Aorta (tissue), 5 donors: ENCODE results near the gene MCM10. TPM values are rescaled to one million over a fixed set of nuclear protein-coding genes. Genes with fewer than 3 reads are reported as not detected.
"Not testable (repeated sequence)": the region's sequence is repeated elsewhere in the genome, so short reads cannot be mapped to it uniquely, and the experiment has no call there.

ENCODE experiments used
- ATAC-seq: fragments of 200-7000 bp; cut with Tn5 transposase; one replicate; pipeline ENCODE4 v1.9.1; 2022; ENCODE audit warnings: moderate library complexity; ENCODE audit not compliant: low FRiP score
- DNase-seq, 2 donors: peaks; one replicate each; pipeline ENCODE4 v3.0.0-alpha.2; 2020
- H3K27ac ChIP-seq, 2 donors: one replicate each; pipeline ENCODE4 v1.5.1; 2013; ENCODE audit warnings: low read length in 2 of 2, mild to moderate bottlenecking in 2 of 2, moderate library complexity in 2 of 2, control low read depth in 1 of 2, inconsistent platforms in 1 of 2, low read depth in 1 of 2
- H3K27me3 ChIP-seq, 2 donors: one replicate each; pipeline ENCODE4 v1.6.1; 2013; ENCODE audit warnings: control low read depth in 1 of 2, low read length in 1 of 2, mild to moderate bottlenecking in 1 of 2, moderate library complexity in 1 of 2; ENCODE audit not compliant: insufficient read depth in 2 of 2, control insufficient read depth in 1 of 2
- H3K36me3 ChIP-seq, 2 donors: one replicate each; pipeline ENCODE4 v1.6.1; 2013; ENCODE audit warnings: control low read depth in 1 of 2, low read length in 1 of 2, mild to moderate bottlenecking in 1 of 2; ENCODE audit not compliant: insufficient read depth in 2 of 2, control insufficient read depth in 1 of 2
- H3K4me1 ChIP-seq, 2 donors: one replicate each; pipeline ENCODE4 v1.6.1; 2013; ENCODE audit warnings: low read length in 2 of 2, control low read depth in 1 of 2, mild to moderate bottlenecking in 1 of 2, moderate library complexity in 1 of 2; ENCODE audit not compliant: insufficient read depth in 2 of 2, control insufficient read depth in 1 of 2
- H3K4me3 ChIP-seq, 2 donors: one replicate each; pipeline ENCODE4 v1.5.1; 2013; ENCODE audit warnings: low read length in 2 of 2, control low read depth in 1 of 2, mild to moderate bottlenecking in 1 of 2
- H3K9me3 ChIP-seq: one replicate; pipeline ENCODE4 v1.6.1; 2013; ENCODE audit warnings: mild to moderate bottlenecking, low read length; ENCODE audit not compliant: control insufficient read depth
- WGBS, 2 donors: extraction: QIAGEN DNeasy Blood & Tissue Kit; methylation state at CpG; one replicate each; pipeline ENCODE4 v1.1.7; 2013; 5-methylcytosine and 5-hydroxymethylcytosine counted together
- intact Hi-C, 2 donors: fragments of 100-400 bp; cut with DNase I; formaldehyde crosslinking; loops; one replicate each; pipeline versions ENCODE4 v1.14.2 to v1.15.0; 2022
- polyA plus RNA-seq, 2 donors: library from polyadenylated mRNA; stranded (reverse); fragments of 200-250 nt; gene quantifications; one replicate each; pipeline ENCODE4 v1.2.3, GENCODE V29; 2013
- total RNA-seq, 2 donors: library from RNA; stranded (reverse); fragmentation: NEBNext Ultra II Directional; extraction: Animal tissue kit (Norgen Biotek cat#: 25700); gene quantifications; one replicate each; pipeline ENCODE4 v1.2.1, GENCODE V29; 2021
- donor health status: healthy with polysubstance abuse.
- donor health status: Bipolar disorder and iron deficiency.
- donor health status: DM: no; HTN: no; CAD: no.
- donor health status: DM: no; HTN: no; CAD: no.
- donor health status: DM: yes; HTN: yes; CAD: no.

Gene MCM10
- total and polyA plus RNA-seq, 4 donors, result 0.13 to 0.81 (median 0.78) TPM; not detected in 1

DNA sequence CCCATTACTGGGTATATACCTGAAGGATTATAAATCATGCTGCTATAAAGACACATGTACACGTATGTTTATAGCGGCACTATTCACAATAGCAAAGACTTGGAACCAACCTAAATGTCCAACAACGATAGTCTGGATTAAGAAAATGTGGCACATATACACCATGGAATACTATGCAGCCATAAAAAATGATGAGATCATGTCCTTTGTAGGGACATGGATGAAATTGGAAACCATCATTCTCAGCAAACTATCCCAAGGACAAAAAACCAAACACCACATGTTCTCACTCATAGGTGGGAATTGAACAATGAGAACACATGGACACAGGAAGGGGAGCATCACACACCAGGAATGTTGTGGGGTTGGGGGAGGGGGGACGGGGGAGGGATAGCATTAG, 5.5 kb upstream of the MCM10 start:
- H3K4me3 ChIP-seq, H3K27ac ChIP-seq, H3K4me1 ChIP-seq, H3K9me3 ChIP-seq, H3K36me3 ChIP-seq, ATAC-seq, DNase-seq, intact Hi-C loops, H3K27me3 ChIP-seq: not testable (repeated sequence)
- 87% methylated on average over 4 of the region's 4 CpGs for WGBS, 2 donors

DNA sequence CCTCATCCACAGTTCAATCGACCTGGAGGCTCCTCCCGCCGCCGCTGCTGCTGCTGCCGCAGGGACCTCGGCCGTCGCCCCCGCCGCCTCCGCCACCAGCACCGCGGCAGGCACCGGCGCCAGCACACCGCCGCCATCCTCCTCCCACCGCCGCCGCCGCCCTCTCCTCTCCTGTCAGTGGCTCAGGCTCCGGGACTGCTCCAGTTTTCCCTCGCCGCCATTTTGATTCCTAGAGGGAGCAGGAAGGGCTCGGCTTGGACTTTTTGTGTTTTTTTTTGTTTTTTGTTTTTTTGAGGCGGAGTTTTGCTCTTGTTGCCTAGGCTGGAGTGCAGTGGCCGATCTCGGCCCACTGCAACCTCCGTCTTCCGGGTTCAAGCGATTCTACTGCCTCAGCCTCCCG, 3.0 kb upstream of the MCM10 start:
- no peak for DNase-seq
- H3K27ac ChIP-seq, result no peak overlapping the region
- H3K36me3 ChIP-seq, result no peaks in the 10 kb centered on the region
- H3K4me1 ChIP-seq, result no peaks in the 10 kb centered on the region
- H3K9me3 ChIP-seq, result no peaks in the 10 kb centered on the region
- no peaks in the 10 kb centered on the region for H3K27me3 ChIP-seq
- H3K4me3 ChIP-seq, result no peak overlapping the region
- ATAC-seq, result no peak
- intact Hi-C loops, result no loop called here
- 40 to 50% methylated on average over 31 to 32 of the region's 32 CpGs for WGBS, 2 donors

DNA sequence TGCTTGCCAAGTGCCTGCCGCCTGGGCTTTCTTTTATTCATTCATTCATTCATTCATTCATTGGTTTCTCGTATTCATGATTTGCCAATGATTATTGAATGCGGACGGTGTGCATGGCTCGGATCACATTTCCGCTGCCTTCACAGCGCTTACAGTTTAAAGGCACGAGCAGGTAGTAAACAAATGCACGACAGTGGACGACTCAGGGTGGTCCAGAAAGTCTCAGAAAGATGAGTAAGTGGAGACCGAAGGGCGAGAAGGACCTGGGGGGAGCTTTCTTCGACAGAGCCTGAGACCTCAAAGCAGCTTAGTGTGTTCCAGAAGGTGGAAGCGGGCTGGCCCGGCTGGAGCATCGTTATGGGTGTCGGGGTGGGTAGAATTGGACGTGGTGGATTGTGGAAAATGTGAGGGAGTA, 506 bp downstream of the MCM10 start:
- Histone ChIP-seq H3K27me3 (no peaks in the 10 kb centered on the region), H3K36me3 (no peaks in the 10 kb centered on the region), H3K9me3 (no peaks in the 10 kb centered on the region), H3K4me1 (no peaks in the 10 kb centered on the region), H3K4me3 (no peak overlapping the region), H3K27ac (no peak overlapping the region)
- WGBS, 2 donors, result 2% methylated on average over 18 of the region's 18 CpGs
- intact Hi-C loops, result loop anchor here (1.0 to 10.0 kb wide), 2 partner anchors 113 to 140 kb away; no protein-coding TSS in a partner anchor
- no peak for DNase-seq
- ATAC-seq, result no peak

DNA sequence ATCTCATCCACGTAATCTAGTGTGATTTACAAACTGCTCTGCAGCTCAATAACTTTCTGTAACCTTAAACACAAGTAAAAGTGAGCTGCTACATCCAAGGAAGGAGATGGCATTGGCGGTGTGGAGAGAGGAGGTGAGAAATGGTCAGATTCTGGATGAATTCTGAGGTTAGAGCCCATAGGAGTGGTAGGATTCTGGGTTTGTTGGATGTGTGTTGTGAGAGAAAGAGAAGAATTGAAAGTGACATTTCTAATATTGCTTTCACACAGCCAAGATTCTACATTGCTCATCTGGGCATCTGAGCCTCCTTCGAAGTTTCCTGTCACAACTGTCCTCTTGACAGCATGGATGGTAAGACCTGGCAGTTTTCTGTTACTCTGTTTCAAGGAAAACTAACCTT, 2.5 kb downstream of the MCM10 start:
- WGBS, 2 donors, result 89 to 93% methylated on average over 3 of the region's 3 CpGs
- ATAC-seq (no peak), DNase-seq (no peak)
- no peaks in the 10 kb centered on the region for H3K4me1 ChIP-seq
- H3K27ac ChIP-seq, result no peak overlapping the region
- H3K4me3 ChIP-seq, result no peak overlapping the region
- no peaks in the 10 kb centered on the region for H3K27me3 ChIP-seq
- no peaks in the 10 kb centered on the region for H3K36me3 ChIP-seq
- H3K9me3 ChIP-seq, result no peaks in the 10 kb centered on the region
- intact Hi-C loops, result loop anchor here in 1 of 2 donors (10.0 kb wide), 1 partner anchor 111 kb away; no protein-coding TSS in a partner anchor

DNA sequence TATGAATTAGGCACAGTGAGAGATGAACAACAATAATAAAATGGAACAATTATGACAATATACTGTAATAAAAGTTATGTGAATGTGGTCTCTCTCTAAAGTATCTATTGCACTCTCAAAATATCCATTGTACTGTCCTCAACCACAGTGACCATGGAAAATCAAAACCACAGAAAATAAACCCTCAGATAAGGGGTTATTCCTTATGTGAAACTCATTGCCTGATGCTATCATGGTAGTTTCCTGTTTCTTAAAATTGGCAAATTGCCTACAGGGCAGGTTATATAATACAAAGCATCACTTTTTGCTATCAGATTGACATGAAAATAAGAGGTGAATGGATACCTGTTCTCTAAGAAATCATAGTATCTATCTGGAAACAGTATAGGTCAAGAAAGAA, 3.8 kb downstream of the MCM10 start:
- DNase-seq (no peak), ATAC-seq (no peak)
- intact Hi-C loops, result loop anchor here in 1 of 2 donors (10.0 kb wide), 1 partner anchor 110 kb away; no protein-coding TSS in a partner anchor

DNA sequence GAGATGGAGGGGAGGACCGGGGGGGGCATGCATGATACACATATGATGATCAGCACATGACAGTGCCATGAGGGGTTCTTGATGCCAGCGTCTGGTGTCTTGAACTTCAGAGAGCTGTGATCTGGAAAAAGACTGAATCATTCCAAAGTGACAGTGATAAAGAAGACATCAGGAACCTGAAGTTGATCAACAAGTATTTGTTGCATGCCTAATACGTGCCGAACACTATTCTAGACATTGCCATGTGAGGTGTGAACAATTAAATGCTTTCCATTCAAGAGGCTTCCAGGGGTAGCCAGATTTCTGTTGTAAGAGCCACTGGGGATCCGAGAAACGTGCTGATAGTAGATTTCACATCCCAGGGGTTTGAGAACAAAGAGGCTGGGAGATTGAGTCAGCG, 6.2 kb downstream of the MCM10 start:
- no peak for DNase-seq
- Histone ChIP-seq H3K4me3 (no peak overlapping the region), H3K9me3 (no peaks in the 10 kb centered on the region), H3K27ac (no peak overlapping the region), H3K27me3 (no peaks in the 10 kb centered on the region), H3K4me1 (no peaks in the 10 kb centered on the region), H3K36me3 (no peaks in the 10 kb centered on the region)
- 82 to 89% methylated on average over 7 of the region's 7 CpGs for WGBS, 2 donors
- ATAC-seq, result no peak
- intact Hi-C loops, result loop anchor here in 1 of 2 donors (10.0 kb wide), 1 partner anchor 107 kb away; no protein-coding TSS in a partner anchor

More for the DNA sequence above, 3.8 kb downstream of the MCM10 start:
- Histone ChIP-seq H3K4me1 (no peaks in the 10 kb centered on the region), H3K36me3 (no peaks in the 10 kb centered on the region), H3K27me3 (no peaks in the 10 kb centered on the region), H3K27ac (no peak overlapping the region), H3K4me3 (no peak overlapping the region), H3K9me3 (no peaks in the 10 kb centered on the region)

DNA sequence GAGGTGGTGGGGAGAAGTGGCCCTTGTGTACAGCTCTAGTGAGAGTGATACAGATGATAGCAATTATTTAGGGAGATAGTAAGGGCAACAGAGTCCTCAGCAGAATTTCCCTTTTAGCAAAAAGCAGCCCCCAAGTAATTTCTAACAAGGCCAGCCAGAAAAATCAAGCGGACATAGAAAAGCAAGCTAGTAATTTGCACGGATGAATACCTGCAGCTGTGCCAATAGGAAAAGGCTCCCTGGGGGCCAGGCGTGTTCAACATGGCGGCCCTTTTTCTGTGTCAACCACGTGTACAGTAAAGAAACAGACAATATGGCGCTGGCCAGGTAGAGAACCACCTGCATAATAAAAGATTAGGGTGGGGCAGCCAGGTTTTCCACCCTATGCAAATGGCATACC, 7.4 kb downstream of the MCM10 start:
- intact Hi-C loops, result loop anchor here in 1 of 2 donors (10.0 kb wide), 1 partner anchor 106 kb away; no protein-coding TSS in a partner anchor

DNA sequence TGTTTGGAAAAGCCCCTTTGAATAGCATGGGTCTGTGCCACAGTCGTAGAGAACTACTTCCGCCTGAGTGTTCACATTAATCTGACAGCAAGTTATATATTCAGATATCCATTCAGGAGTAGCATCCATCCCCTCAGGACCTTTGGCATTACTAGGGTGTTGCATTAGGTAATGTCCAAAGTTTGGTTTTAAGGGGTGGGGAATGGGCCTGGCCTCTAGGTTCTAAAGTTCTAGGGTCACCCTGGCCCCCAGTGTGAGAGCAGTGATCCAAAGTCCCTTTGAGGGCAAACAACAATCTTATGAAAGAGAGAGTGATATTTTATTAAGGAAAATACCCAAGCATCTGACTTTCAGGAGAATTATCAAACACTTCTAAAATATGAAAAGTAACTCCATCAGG, 12.3 kb downstream of the MCM10 start:
- DNase-seq (no peak), ATAC-seq (no peak)
- WGBS, 2 donors, result 98 to 99% methylated on average over 2 of the region's 2 CpGs
- no peak overlapping the region for H3K4me3 ChIP-seq
- no peak overlapping the region for H3K27ac ChIP-seq
- intact Hi-C loops, result no loop called here
- no peaks in the 10 kb centered on the region for H3K36me3 ChIP-seq
- H3K4me1 ChIP-seq, result no peaks in the 10 kb centered on the region
- H3K27me3 ChIP-seq, result no peaks in the 10 kb centered on the region
- H3K9me3 ChIP-seq, result no peaks in the 10 kb centered on the region

More for the DNA sequence above, 7.4 kb downstream of the MCM10 start:
- ATAC-seq (no peak), DNase-seq (no peak)
- no peaks in the 10 kb centered on the region for H3K9me3 ChIP-seq
- no peaks in the 10 kb centered on the region for H3K4me1 ChIP-seq
- no peak overlapping the region for H3K4me3 ChIP-seq
- no peaks in the 10 kb centered on the region for H3K36me3 ChIP-seq
- WGBS, 2 donors, result 88 to 93% methylated on average over 6 of the region's 6 CpGs
- H3K27ac ChIP-seq, result no peak overlapping the region
- no peaks in the 10 kb centered on the region for H3K27me3 ChIP-seq

DNA sequence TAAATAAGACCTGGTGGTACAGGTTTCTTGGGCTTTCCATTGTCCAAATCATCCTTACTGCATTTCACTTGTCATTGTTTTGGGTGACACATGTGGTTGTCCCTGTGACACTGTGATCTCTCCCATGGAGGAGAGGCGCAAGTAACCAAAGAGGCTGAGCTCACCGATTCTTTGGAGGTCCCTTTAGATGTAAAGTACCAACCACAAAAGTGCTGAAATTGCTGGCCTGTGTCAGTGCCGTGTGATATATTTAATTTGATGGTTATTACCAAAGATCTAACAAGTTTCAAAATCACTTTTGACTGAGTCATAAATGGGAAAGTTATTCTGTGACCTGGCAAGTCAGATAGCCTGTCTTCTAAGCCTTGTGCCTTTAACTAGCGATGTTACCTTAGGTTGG, 19.4 kb downstream of the MCM10 start:
- 97 to 98% methylated on average over 4 of the region's 4 CpGs for WGBS, 2 donors
- H3K4me3 ChIP-seq, result no peak overlapping the region
- intact Hi-C loops, result no loop called here

More for the DNA sequence above, 19.4 kb downstream of the MCM10 start:
- H3K27me3 ChIP-seq, result no peaks in the 10 kb centered on the region
- DNase-seq (no peak), ATAC-seq (no peak)
- H3K36me3 ChIP-seq, result no peaks in the 10 kb centered on the region
- H3K27ac ChIP-seq, result no peak overlapping the region
- H3K4me1 ChIP-seq, result no peaks in the 10 kb centered on the region
- no peaks in the 10 kb centered on the region for H3K9me3 ChIP-seq
